ENCODE measurements around the gene RAB40AL. TPM values are rescaled to one million over a fixed set of nuclear protein-coding genes. Genes with fewer than 3 reads are reported as not detected.

Gene RAB40AL
- total and polyA plus RNA-seq, 2 experiments from 2014 or later, result 0.34 to 0.83 TPM

DNA sequence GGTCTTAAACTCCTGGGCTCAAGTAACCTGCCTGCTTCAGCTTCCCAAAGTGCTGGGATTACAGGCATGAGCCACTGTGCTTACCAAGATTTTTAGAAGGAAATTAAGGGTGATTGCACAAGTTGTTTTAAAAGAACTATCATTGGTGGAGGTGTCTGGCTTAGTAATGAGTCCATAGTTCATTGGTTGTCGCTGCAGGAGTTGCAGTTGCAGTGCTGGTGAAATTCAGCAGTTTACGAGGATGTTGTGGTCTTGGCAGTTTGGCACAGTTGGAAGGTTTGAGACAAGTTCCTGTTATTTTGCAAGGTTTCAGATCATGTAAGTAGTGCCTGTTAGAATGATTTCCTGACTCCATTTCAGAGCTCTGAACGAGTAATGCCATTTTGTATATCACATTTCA, 48.1 kb downstream of the RAB40AL start (continued):
- TF ChIP-seq ZNF462 (CRISPR knock-in tag; IDR thresholded peaks at IDR 0.05), result no peak
- TF ChIP-seq EZH2phosphoT487 (IDR thresholded peaks at IDR 0.05; ENCODE audit: unreplicated experiment), result no peak
- TF ChIP-seq STAT1 (IDR thresholded peaks at IDR 0.05; ENCODE audit: unreplicated experiment), result no peak

Other genes starting within 250 kb of the RAB40AL start
- gene GPRASP2, start 224.8 kb upstream of the RAB40AL start, total RNA-seq (2014; rRNA removed; shearing (Covaris generic)), result 18.0 and 22.4 TPM in 2 replicates
- 4.0 and 4.9 TPM in 2 replicates for gene GPRASP2, start 224.8 kb upstream of the RAB40AL start, polyA plus RNA-seq (2016; fragmentation: Nextera tagmentation; extraction: Ambion mirVana)
- 17.8 and 18.2 TPM in 2 replicates for gene GPRASP3, start 216.5 kb upstream of the RAB40AL start, total RNA-seq (2014; rRNA removed; shearing (Covaris generic))
- 6.4 and 7.9 TPM in 2 replicates for gene GPRASP3, start 216.5 kb upstream of the RAB40AL start, polyA plus RNA-seq (2016; fragmentation: Nextera tagmentation; extraction: Ambion mirVana)
- gene BEX1, start 126.9 kb downstream of the RAB40AL start, total RNA-seq (2014; rRNA removed; shearing (Covaris generic)), result 52.9 and 74.7 TPM in 2 replicates
- 142 and 157 TPM in 2 replicates for gene BEX1, start 126.9 kb downstream of the RAB40AL start, polyA plus RNA-seq (2016; fragmentation: Nextera tagmentation; extraction: Ambion mirVana)
- not detected in 2 replicates for gene NXF3, start 155.9 kb downstream of the RAB40AL start, total RNA-seq (2014; rRNA removed; shearing (Covaris generic))
- gene NXF3, start 155.9 kb downstream of the RAB40AL start, polyA plus RNA-seq (2016; fragmentation: Nextera tagmentation; extraction: Ambion mirVana), result not detected in 2 replicates

Data from GM23338 (cell line).